Memory B cell (primary cell): Measurements from ENCODE around the gene TBCA.

Experiments
- ATAC-seq: fragments of 150-1000 bp; cut with Tn5 transposase; 2 replicates; pipeline ENCODE4 v1.10.0; 2021; ENCODE audit warnings: low read depth, mild to moderate bottlenecking, moderate library complexity
- DNase-seq, 2 donors: peaks; one replicate each; pipeline ENCODE4 v3.0.0; 2022; ENCODE audit warnings: low spot score in 2 of 2
- H3K27ac Mint-ChIP-seq: one replicate; pipeline ENCODE4 v1.8.0; 2022; ENCODE audit warnings: mild to moderate bottlenecking, moderate library complexity, mixed read lengths
- H3K27me3 Mint-ChIP-seq: one replicate; pipeline ENCODE4 v1.8.0; 2022; ENCODE audit warnings: mixed read lengths
- H3K36me3 Mint-ChIP-seq: one replicate; pipeline ENCODE4 v1.8.0; 2022; ENCODE audit warnings: mild to moderate bottlenecking, mixed read lengths
- H3K4me1 Mint-ChIP-seq: one replicate; pipeline ENCODE4 v1.8.0; 2022; ENCODE audit warnings: mixed read lengths
- H3K4me3 Mint-ChIP-seq: one replicate; pipeline ENCODE4 v1.8.0; 2022; ENCODE audit warnings: mild to moderate bottlenecking, moderate library complexity, mixed read lengths
- H3K9me3 Mint-ChIP-seq: one replicate; pipeline ENCODE4 v1.8.0; 2022; ENCODE audit warnings: mixed read lengths

TBCA gene

GRCh38 chr5:77775790-77776553 is at the start of gene TBCA:
Gene TBCA, minus strand, starts transcription at chr5:77776339. Its CDS starts 82 bp downstream, at chr5:77776257.
- Mint-ChIP-seq H3K27ac (peak within 1 kb of the TSS; percentile 98), H3K9me3 (no peaks in the 10 kb centered on the region), H3K4me1 (peaks cover 31% of the 10 kb centered on the region), H3K4me3 (peak within 1 kb of the TSS; percentile 98), H3K27me3 (no peaks in the 10 kb centered on the region), H3K36me3 (peaks cover 11% of the 10 kb centered on the region)
- peak; percentile 88 for ATAC-seq
- peak; percentile 93 to 96 for DNase-seq

- Mint-ChIP-seq H3K4me3 (no peak overlapping the region), H3K27me3 (peaks cover 5% of the 10 kb centered on the region), H3K9me3 (no peaks in the 10 kb centered on the region), H3K27ac (no peak overlapping the region), H3K4me1 (no peaks in the 10 kb centered on the region), H3K36me3 (no peaks in the 10 kb centered on the region)
- DNase-seq: no peak
- ATAC-seq: no peak
Observed at GRCh38 chr5:77824981-77825380, 48.8 kb upstream of the TBCA start.

- peaks cover 2% of the 10 kb centered on the region for H3K36me3 Mint-ChIP-seq
- no peak for DNase-seq
- ATAC-seq: no peak
- peaks cover 8% of the 10 kb centered on the region for H3K27me3 Mint-ChIP-seq
- H3K4me1 Mint-ChIP-seq: no peaks in the 10 kb centered on the region
- H3K27ac Mint-ChIP-seq: no peak overlapping the region
- H3K4me3 Mint-ChIP-seq: no peak overlapping the region
- H3K9me3 Mint-ChIP-seq: peaks cover 2% of the 10 kb centered on the region
Observed at GRCh38 chr5:77816686-77817085, 40.5 kb upstream of the TBCA start.

- DNase-seq: no peak
- Mint-ChIP-seq H3K27me3 (peaks cover 8% of the 10 kb centered on the region), H3K36me3 (peaks cover 3% of the 10 kb centered on the region), H3K4me1 (no peaks in the 10 kb centered on the region), H3K4me3 (no peak overlapping the region), H3K27ac (no peak overlapping the region), H3K9me3 (peaks cover 9% of the 10 kb centered on the region)
- no peak for ATAC-seq
Observed at GRCh38 chr5:77812926-77813589, 36.9 kb upstream of the TBCA start.

GRCh38 chr5:77806213-77806843 is 30.2 kb upstream of the TBCA start:
- Mint-ChIP-seq H3K4me3 (peak overlapping the region; percentile 61), H3K27ac (no peak overlapping the region), H3K4me1 (peaks cover 5% of the 10 kb centered on the region), H3K36me3 (peaks cover 5% of the 10 kb centered on the region), H3K27me3 (no peaks in the 10 kb centered on the region), H3K9me3 (peaks cover 15% of the 10 kb centered on the region)
- no peak for ATAC-seq
- DNase-seq: no peak

- peaks cover 18% of the 10 kb centered on the region for H3K27me3 Mint-ChIP-seq
- peaks cover 4% of the 10 kb centered on the region for H3K36me3 Mint-ChIP-seq
- no peak for DNase-seq
- H3K4me1 Mint-ChIP-seq: no peaks in the 10 kb centered on the region
- H3K27ac Mint-ChIP-seq: no peak overlapping the region
- no peak for ATAC-seq
- H3K9me3 Mint-ChIP-seq: peaks cover 19% of the 10 kb centered on the region
- no peak overlapping the region for H3K4me3 Mint-ChIP-seq
Observed at GRCh38 chr5:77798456-77798855, 22.3 kb upstream of the TBCA start.

- Mint-ChIP-seq H3K9me3 (peaks cover 13% of the 10 kb centered on the region), H3K36me3 (no peaks in the 10 kb centered on the region), H3K27ac (no peak overlapping the region), H3K4me3 (no peak overlapping the region), H3K4me1 (no peaks in the 10 kb centered on the region), H3K27me3 (peaks cover 18% of the 10 kb centered on the region)
- DNase-seq: no peak
- no peak for ATAC-seq
Observed at GRCh38 chr5:77797136-77797535, 21.0 kb upstream of the TBCA start.

GRCh38 chr5:77795846-77796245 is 19.7 kb upstream of the TBCA start:
- H3K27me3 Mint-ChIP-seq: peaks cover 18% of the 10 kb centered on the region
- H3K36me3 Mint-ChIP-seq: no peaks in the 10 kb centered on the region
- no peak overlapping the region for H3K4me3 Mint-ChIP-seq
- H3K4me1 Mint-ChIP-seq: no peaks in the 10 kb centered on the region
- no peak for ATAC-seq
- peaks cover 12% of the 10 kb centered on the region for H3K9me3 Mint-ChIP-seq
- no peak for DNase-seq
- no peak overlapping the region for H3K27ac Mint-ChIP-seq

- Mint-ChIP-seq H3K4me1 (no peaks in the 10 kb centered on the region), H3K27ac (no peak overlapping the region), H3K4me3 (no peak overlapping the region), H3K27me3 (peaks cover 18% of the 10 kb centered on the region), H3K36me3 (no peaks in the 10 kb centered on the region), H3K9me3 (peaks cover 12% of the 10 kb centered on the region)
- ATAC-seq (no peak), DNase-seq (no peak)
Observed at GRCh38 chr5:77795268-77795667, 19.1 kb upstream of the TBCA start.

GRCh38 chr5:77791926-77792325 is 15.8 kb upstream of the TBCA start:
- no peak overlapping the region for H3K27ac Mint-ChIP-seq
- no peak overlapping the region for H3K4me3 Mint-ChIP-seq
- H3K36me3 Mint-ChIP-seq: no peaks in the 10 kb centered on the region
- DNase-seq: no peak
- ATAC-seq: no peak
- H3K9me3 Mint-ChIP-seq: peaks cover 6% of the 10 kb centered on the region
- H3K27me3 Mint-ChIP-seq: peaks cover 9% of the 10 kb centered on the region
- H3K4me1 Mint-ChIP-seq: no peaks in the 10 kb centered on the region

- Mint-ChIP-seq H3K4me3 (no peak overlapping the region), H3K27me3 (peaks cover 5% of the 10 kb centered on the region), H3K27ac (no peak overlapping the region), H3K4me1 (no peaks in the 10 kb centered on the region), H3K36me3 (no peaks in the 10 kb centered on the region), H3K9me3 (peaks cover 6% of the 10 kb centered on the region)
- no peak for DNase-seq
- ATAC-seq: no peak
Observed at GRCh38 chr5:77791356-77791755, 15.2 kb upstream of the TBCA start.

- Mint-ChIP-seq H3K27ac (no peak overlapping the region), H3K9me3 (no peaks in the 10 kb centered on the region), H3K36me3 (no peaks in the 10 kb centered on the region), H3K27me3 (peaks cover 2% of the 10 kb centered on the region), H3K4me3 (no peak overlapping the region), H3K4me1 (no peaks in the 10 kb centered on the region)
- DNase-seq: no peak
- no peak for ATAC-seq
Observed at GRCh38 chr5:77785229-77785628, 9.1 kb upstream of the TBCA start.

- H3K9me3 Mint-ChIP-seq: no peaks in the 10 kb centered on the region
- no peaks in the 10 kb centered on the region for H3K4me1 Mint-ChIP-seq
- no peak for ATAC-seq
- DNase-seq: no peak
- H3K4me3 Mint-ChIP-seq: no peak overlapping the region
- peaks cover 2% of the 10 kb centered on the region for H3K27me3 Mint-ChIP-seq
- H3K27ac Mint-ChIP-seq: no peak overlapping the region
- H3K36me3 Mint-ChIP-seq: no peaks in the 10 kb centered on the region
Observed at GRCh38 chr5:77784735-77785134, 8.6 kb upstream of the TBCA start.

GRCh38 chr5:77781076-77781475 is 4.9 kb upstream of the TBCA start:
- Mint-ChIP-seq H3K4me1 (peaks cover 6% of the 10 kb centered on the region), H3K27ac (no peak overlapping the region), H3K36me3 (no peaks in the 10 kb centered on the region), H3K9me3 (no peaks in the 10 kb centered on the region), H3K27me3 (peaks cover 2% of the 10 kb centered on the region), H3K4me3 (no peak overlapping the region)
- ATAC-seq: no peak
- DNase-seq: no peak
